HFFc6 (cell line): ENCODE measurements around the gene RAB9A. TPM values are rescaled to one million over a fixed set of nuclear protein-coding genes. Genes with fewer than 3 reads are reported as not detected.

ENCODE experiments used
- DNase-seq: peaks from one replicate; pipeline ENCODE4 v3.0.0-alpha.2; 2018
- H3K27ac Mint-ChIP-seq: 2 replicates; pipeline ENCODE4 v1.8.0; 2020; ENCODE audit warnings: mild to moderate bottlenecking, mixed read lengths
- H3K27me3 Mint-ChIP-seq: 2 replicates; pipeline ENCODE4 v1.8.0; 2021; ENCODE audit warnings: mild to moderate bottlenecking, moderate library complexity, mixed read lengths; ENCODE audit not compliant: insufficient read depth
- H3K36me3 Mint-ChIP-seq: 2 replicates; pipeline ENCODE4 v1.8.0; 2021; ENCODE audit warnings: low read depth, mixed read lengths
- H3K4me1 Mint-ChIP-seq: 2 replicates; pipeline ENCODE4 v1.8.0; 2020; ENCODE audit warnings: low read depth, mixed read lengths
- H3K4me3 Mint-ChIP-seq: 2 replicates; pipeline ENCODE4 v1.8.0; 2020; ENCODE audit warnings: mild to moderate bottlenecking, moderate library complexity, mixed read lengths
- H3K9me3 Mint-ChIP-seq: 2 replicates; pipeline ENCODE4 v1.8.0; 2020; ENCODE audit warnings: mild to moderate bottlenecking, mixed read lengths
- total RNA-seq, 6 experiments: library from RNA; stranded (reverse); fragmentation: NEBNext Ultra II Directional; extraction: Animal tissue kit (Norgen Biotek cat#: 25700); gene quantifications; 2 replicates in 1 of 6; 3 replicates in 5 of 6; pipeline ENCODE4 v1.2.3, GENCODE V29; 2021
- TF ChIP-seq, protein P1 (sequence below): fragments of 200-600 bp; sonication (generic); IDR thresholded peaks from 2 replicates; pipeline ENCODE4 v1.5.0; 2021; ENCODE audit warnings: antibody characterized with exemption, mild to moderate bottlenecking

Gene RAB9A
- total RNA-seq, 6 experiments from 2014 or later, result 13.5 to 18.3 (median 15.1) TPM

DNA sequence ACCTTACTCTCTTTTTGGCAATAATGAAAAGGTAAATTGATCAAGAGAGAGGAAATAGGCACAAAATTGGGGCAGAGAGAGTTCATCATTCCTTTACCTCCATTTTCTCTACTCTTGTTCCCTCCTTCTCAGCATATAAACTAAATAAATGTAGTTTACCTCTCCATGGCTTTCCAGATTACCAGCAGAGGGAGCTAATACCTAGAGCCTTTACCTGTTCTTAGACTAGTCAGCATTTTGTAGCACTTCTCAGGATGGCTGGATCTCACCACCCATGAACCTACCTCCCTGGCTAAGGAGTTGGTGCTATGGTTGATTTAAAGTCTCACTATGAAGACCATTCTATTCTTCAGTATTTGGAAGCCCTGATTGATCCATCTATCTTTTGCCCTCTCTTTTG lies 61.3 kb downstream of the RAB9A start:
- TF ChIP-seq, protein P1, sequence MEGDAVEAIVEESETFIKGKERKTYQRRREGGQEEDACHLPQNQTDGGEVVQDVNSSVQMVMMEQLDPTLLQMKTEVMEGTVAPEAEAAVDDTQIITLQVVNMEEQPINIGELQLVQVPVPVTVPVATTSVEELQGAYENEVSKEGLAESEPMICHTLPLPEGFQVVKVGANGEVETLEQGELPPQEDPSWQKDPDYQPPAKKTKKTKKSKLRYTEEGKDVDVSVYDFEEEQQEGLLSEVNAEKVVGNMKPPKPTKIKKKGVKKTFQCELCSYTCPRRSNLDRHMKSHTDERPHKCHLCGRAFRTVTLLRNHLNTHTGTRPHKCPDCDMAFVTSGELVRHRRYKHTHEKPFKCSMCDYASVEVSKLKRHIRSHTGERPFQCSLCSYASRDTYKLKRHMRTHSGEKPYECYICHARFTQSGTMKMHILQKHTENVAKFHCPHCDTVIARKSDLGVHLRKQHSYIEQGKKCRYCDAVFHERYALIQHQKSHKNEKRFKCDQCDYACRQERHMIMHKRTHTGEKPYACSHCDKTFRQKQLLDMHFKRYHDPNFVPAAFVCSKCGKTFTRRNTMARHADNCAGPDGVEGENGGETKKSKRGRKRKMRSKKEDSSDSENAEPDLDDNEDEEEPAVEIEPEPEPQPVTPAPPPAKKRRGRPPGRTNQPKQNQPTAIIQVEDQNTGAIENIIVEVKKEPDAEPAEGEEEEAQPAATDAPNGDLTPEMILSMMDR, result peak; percentile 75
- peak; percentile 25 for DNase-seq
- Mint-ChIP-seq H3K9me3 (no peaks in the 10 kb centered on the region), H3K27me3 (no peaks in the 10 kb centered on the region), H3K4me3 (no peak overlapping the region), H3K36me3 (0 out of 2 replicates have a peak, but pooled peaks cover 5% of the 10 kb centered on the region), H3K4me1 (peaks cover 15% of the 10 kb centered on the region), H3K27ac (no peak overlapping the region)

DNA sequence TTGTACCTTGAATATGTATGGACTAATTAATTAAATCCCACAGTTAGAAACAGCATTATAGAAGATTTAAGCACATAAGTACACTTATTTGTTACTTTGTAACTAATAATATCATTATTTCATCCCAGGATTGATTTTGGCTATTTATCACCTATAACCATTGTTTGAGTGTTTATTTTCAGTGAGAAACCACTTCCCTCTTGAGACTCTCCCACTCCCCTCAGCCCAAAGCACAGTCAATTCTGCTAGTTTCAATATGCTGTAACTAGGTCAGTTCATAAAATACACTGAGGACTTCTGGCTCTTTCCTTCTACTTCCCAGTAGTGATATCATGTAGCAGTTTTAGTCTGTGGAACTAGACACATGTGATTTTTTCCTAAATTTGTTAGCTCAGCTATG lies 61.9 kb downstream of the RAB9A start:
- TF ChIP-seq, protein P1, result no peak
- Mint-ChIP-seq H3K4me3 (no peak overlapping the region), H3K36me3 (0 out of 2 replicates have a peak, but pooled peaks cover 5% of the 10 kb centered on the region), H3K4me1 (peaks cover 15% of the 10 kb centered on the region), H3K27me3 (no peaks in the 10 kb centered on the region), H3K27ac (no peak overlapping the region), H3K9me3 (no peaks in the 10 kb centered on the region)
- no peak for DNase-seq

DNA sequence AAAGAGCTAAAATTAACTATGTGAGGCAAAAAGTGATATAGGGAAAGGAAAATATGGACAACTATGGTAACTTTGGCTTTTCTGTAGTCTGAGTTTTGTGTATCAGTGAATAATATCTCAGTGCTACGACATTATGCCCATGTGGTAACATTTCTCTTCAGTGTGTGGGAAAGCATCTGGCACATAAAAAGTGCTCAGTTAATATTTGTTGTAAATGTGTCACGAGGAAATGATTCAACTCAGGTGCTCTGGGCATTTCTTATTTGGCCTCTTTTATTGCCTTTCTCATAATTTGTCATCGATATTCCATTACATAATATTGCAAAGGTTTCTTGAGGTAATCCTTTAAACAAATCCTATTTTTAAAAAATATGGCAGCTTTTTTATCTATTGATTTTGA lies 63.2 kb downstream of the RAB9A start:
- Mint-ChIP-seq H3K36me3 (0 out of 2 replicates have a peak, but pooled peaks cover 5% of the 10 kb centered on the region), H3K27me3 (no peaks in the 10 kb centered on the region), H3K4me1 (peaks cover 15% of the 10 kb centered on the region), H3K27ac (no peak overlapping the region), H3K4me3 (no peak overlapping the region), H3K9me3 (no peaks in the 10 kb centered on the region)
- DNase-seq, result no peak
- TF ChIP-seq, protein P1, result no peak

DNA sequence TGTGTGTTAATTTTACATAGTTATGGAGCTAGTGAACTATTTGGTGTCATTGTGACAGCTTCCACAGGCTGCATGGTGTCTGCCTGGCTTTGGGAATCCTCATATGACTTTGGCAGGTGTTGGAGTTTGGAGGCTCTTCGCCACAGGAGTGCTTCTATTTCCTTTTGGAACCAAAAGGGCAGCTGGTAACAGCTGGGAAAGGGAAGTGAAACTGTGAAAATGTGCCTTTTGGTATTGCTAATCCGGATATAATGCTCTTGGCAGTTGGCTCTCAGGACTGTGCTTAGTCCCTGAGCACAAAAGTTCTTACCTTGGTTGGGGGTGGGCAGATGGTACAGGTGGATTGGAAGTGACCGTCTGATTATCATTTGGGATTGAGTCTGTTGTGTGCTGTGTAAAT lies 63.7 kb downstream of the RAB9A start:
- Mint-ChIP-seq H3K36me3 (0 out of 2 replicates have a peak, but pooled peaks cover 5% of the 10 kb centered on the region), H3K27me3 (no peaks in the 10 kb centered on the region), H3K4me1 (peaks cover 10% of the 10 kb centered on the region), H3K4me3 (no peak overlapping the region), H3K9me3 (no peaks in the 10 kb centered on the region), H3K27ac (no peak overlapping the region)
- TF ChIP-seq, protein P1, result no peak
- DNase-seq, result no peak

DNA sequence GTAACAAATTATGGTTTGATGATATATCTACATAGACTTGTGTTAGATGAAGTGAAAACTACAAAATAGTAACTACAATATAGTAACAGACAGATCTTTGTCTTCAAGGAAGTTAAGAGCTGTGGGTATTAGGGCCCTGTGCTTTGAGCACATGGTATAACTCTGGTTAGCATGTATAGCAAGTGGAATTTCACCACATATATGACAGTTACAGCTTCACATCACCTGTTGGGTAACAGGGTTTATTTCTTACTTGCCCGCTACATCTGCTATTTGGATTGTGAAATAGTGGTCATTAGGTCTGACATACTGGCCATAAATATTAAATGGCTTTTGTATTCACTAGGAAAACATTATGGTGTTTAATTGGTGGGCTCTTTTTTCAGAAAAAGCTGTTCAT lies 65.8 kb downstream of the RAB9A start:
- H3K27me3 Mint-ChIP-seq, result no peaks in the 10 kb centered on the region
- no peak overlapping the region for H3K27ac Mint-ChIP-seq
- H3K36me3 Mint-ChIP-seq, result 0 out of 2 replicates have a peak, but pooled peaks cover 5% of the 10 kb centered on the region
- no peak for DNase-seq
- TF ChIP-seq, protein P1, result no peak
- H3K4me1 Mint-ChIP-seq, result no peaks in the 10 kb centered on the region
- no peak overlapping the region for H3K4me3 Mint-ChIP-seq
- no peaks in the 10 kb centered on the region for H3K9me3 Mint-ChIP-seq

DNA sequence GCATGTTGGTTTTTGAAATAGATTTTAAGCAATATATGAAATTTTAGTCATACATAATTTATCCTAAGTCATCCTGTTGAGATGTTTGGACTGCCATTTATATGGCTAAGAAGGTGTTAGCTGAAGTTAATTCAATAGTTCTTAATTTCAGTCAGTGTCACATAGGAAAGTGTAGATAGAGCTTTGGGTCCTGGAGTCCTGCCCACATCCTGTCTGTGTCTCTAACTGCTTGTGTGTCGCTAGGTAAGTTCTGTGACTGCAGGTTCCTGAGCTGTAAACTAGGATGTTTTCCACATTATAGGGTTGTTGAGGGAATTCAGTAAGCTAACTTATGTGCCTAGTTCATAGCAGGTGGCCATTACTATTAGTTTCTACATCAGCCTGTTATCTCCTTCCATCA lies 66.3 kb downstream of the RAB9A start:
- TF ChIP-seq, protein P1, result no peak
- H3K4me1 Mint-ChIP-seq, result no peaks in the 10 kb centered on the region

More for the DNA sequence above, 66.3 kb downstream of the RAB9A start:
- no peaks in the 10 kb centered on the region for H3K27me3 Mint-ChIP-seq
- DNase-seq, result no peak
- 0 out of 2 replicates have a peak, but pooled peaks cover 5% of the 10 kb centered on the region for H3K36me3 Mint-ChIP-seq
- H3K4me3 Mint-ChIP-seq, result no peak overlapping the region
- H3K9me3 Mint-ChIP-seq, result no peaks in the 10 kb centered on the region
- no peak overlapping the region for H3K27ac Mint-ChIP-seq
